Erythroblast (primary cell): Measurements from ENCODE around the gene UNC79.

Experiments
- DNase-seq, 2 experiments: peaks; one replicate each; lab custom pipeline; 2025; lab: John Stamatoyannopoulos, UW
- GATA1 ChIP-seq: IDR thresholded peaks from 2 replicates; pipeline ENCODE4 v1.6.1; 2011; ENCODE audit warnings: low read depth, mild to moderate bottlenecking, control low read depth, low read length, moderate library complexity
- POLR2A ChIP-seq: IDR thresholded peaks from 2 replicates; pipeline ENCODE4 v1.6.1; 2011; ENCODE audit warnings: mild to moderate bottlenecking, low read length

Gene UNC79

DNA sequence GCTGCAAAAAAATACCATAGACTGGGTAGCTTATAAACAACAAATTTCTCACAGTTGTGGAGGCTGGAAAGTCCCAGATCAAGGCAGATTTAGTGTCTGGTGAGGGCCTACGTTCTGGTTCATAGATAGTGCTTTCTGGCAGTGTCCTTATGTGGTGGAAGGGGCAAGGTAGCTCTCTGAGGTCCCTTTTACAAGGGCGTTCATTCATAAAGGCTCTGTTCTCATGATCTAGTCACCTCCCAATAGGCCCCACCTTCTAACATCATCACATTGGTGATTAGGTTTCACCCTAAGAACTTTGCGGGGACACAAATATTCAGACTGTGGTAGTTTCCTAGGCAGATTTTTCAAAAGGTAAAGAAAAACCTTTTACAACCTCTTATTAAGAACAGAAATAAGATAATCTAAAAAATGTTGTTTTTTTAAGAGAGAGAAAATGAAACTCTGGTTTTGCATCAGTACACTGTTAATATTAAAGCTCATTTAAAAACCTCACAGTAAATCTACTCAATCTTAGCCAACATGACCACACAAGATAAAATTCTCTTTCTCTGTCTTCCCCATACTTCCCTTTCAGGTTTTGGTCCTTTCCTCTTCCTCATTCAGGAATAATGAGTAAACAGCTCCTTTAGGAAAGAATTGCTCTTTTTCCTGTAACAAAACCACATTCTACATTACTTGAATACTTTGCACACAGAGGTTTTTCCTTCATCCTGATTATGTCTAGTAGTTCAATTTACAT lies 117.5 kb downstream of the UNC79 start:
- DNase-seq = no peak
- no peak for TF ChIP-seq POLR2A

DNA sequence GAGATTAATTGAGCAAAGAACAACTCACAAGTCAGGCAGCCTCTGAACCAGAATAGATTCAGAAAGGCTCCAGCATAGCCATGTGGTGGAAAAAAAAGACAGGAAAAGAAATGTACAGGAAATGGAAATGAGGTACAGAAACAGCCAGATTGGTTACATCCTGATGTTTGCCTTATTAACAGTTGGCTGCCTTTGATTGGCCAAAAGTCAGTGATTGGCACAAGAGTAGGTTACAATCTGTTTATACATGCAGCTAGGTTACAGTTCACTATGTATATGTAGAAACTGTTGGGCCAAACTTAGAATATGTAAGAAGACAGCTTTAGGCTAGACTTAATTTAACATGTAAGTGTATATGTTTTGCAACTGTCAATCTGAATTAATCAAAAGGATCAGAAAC lies 118.9 kb downstream of the UNC79 start:
- DNase-seq = no peak
- no peak for TF ChIP-seq GATA1
- TF ChIP-seq POLR2A = no peak

DNA sequence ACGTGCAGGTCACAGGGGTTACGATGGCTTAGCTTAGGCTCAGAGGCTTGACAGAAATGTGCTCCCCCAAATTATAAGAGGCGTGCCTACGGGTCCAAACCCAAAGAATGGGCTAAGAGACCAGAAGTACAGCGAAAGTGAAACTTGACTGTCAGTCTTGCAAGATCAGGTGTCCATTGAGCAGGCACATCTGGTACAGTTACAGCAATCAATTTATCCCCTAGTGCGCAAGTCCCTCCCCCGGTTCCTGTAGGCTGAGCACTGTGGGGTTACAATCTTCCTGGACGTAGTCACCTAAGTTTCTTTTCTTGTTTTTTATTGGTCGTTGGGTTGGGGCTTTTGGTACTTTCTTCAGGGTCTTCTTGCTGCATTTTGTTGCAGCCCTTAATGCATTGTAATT lies 134.2 kb downstream of the UNC79 start:
- no peak for DNase-seq
- TF ChIP-seq POLR2A (no peak), GATA1 (no peak)

DNA sequence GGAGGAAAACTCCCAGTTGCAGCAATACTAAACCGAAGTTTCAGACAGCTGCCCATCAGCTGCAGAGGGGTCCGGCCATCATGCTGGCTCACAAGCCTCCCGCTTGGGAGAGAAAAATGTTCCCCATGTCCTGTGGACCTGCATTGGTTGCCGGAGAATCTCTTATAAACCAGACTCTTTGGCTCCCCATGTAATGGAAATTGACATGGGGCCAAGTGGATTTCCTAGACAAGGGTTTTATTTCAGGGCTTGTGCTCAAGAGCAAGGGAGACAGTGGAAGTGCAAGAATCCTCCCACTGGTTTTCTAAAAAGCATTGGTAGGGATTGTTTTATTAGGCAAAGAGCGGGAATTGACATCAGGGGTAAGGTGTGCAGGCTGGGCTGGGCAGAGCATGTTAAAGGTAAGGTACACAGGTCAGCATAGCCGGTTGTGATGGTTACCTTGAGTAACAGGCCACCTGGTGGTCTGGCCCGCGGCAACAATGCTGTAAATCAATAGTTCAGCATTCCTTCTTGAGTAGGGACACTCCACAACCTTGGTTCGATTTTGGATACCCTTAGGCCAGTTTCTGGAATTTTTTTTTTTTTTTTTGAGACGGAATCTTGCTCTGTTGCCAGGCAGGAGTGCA lies 135.4 kb downstream of the UNC79 start:
- TF ChIP-seq GATA1 (no peak), POLR2A (no peak)
- no peak for DNase-seq

DNA sequence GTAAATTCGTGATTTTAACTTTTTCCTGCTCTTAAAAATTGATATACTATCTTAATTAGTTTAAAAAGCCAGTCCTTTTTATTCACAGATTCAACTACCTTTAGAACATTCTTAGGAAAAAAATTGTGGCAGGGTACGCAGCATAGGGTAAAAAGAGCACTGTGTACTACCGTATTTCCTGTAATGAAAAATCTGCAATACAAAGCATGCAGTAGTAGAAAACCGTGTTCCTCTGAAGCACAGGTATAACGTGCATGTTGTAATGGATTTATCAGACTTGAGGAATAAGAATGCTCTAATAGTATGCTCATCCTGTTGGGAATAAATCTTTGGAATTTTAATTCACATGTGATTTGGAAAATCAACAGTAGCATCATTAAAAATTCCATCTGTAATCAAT lies 140.5 kb downstream of the UNC79 start:
- no peak for DNase-seq
- no peak for TF ChIP-seq GATA1
- TF ChIP-seq POLR2A = no peak

DNA sequence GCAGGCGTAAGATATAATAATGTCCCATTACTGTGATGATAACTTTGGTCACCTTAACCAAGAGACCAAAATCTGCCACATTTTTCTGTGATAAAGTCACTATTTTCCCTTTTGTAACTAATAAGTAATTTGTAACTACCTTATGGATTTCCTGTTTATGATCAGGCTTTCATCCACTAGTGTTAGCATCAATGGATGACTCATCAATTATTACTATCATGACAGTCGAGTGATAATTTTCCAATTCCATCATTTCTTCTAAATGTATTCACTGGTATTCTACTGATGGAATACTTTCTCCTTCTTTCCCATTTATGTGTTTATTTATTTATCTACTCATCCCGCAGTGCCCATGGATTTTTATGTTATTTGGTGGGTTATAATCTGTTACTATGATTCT lies 148.4 kb downstream of the UNC79 start:
- TF ChIP-seq GATA1 (no peak), POLR2A (no peak)
- no peak for DNase-seq

DNA sequence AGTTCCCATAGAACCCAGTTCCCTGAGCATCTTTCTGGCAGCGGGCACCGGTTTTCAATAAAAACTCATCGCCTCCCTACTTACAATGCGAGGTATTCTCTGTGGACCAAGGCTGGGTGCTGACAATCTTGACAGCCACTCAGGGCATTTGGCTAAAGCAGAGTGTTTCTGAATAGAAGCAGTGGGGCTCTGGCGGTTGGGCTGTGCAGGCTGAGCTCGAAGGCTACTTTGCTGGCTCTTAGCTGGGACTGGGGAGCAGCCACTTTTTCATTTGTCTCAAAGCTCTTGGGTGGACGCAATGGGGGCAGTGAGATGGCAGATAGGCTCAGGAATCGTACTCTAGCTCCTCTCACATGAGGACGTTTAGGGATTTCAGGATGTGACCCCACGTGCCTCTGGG lies 151.8 kb downstream of the UNC79 start:
- TF ChIP-seq GATA1 (no peak), POLR2A (no peak)
- no peak for DNase-seq

DNA sequence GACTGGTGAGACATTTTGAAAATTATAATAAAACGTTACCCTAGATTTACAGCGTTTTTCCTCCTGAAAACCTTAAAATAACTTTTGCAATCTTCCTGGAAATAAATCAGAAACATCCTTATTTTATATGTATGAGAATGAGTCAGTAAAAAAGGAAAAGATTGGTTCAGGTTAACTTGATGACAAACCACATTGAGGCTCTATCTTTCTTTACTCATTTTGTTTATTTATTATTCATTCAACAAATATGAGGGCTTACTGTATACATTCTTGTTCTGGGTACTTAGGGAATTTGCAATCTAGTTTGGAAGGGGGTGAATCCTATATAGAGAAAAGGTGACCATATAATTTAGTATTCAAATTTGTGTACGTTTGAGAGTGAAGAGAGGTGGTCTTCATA lies 156.6 kb downstream of the UNC79 start:
- DNase-seq = no peak

DNA sequence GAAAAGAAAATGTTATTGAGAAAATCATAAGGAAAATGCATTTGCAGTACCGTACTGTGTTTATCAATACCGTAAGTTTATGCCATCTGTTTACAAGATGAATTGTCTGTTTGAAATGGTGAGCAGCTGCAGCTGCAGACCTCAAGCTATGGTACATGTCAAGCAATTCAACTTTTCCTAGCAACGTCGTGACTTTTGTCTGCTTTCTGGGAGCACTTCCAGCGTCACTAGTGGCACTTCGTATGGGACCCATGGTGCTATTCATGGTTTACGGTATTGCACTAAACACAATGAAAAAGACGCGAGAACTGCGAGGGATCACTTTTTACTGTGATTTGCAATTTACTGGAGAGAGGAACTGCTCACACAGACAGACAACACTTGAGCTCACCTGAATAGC lies 160.8 kb downstream of the UNC79 start:
- DNase-seq = no peak
- TF ChIP-seq GATA1 (no peak), POLR2A (no peak)

More for the DNA sequence above, 156.6 kb downstream of the UNC79 start:
- TF ChIP-seq GATA1 (no peak), POLR2A (no peak)

DNA sequence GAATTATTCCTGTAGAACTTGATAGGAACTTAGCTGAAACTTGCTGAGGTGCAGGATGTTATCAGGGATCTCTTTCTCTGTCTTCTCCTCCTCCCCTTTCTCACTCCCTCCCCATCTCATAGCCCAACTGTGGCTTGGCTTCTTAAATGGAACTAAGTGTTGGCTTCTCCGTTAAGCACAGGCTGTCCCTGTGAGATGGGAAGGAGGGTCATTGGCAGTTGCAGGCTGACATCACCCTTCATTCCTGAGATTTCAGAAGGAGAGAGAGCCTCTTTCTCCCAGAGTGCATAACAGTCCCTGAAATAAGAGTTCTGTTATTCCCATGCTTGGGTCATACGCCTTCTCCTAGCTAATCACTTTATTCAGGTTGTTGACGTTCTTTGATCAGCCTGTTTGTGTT lies 162.0 kb downstream of the UNC79 start:
- no peak for DNase-seq
- no peak for TF ChIP-seq POLR2A
- no peak for TF ChIP-seq GATA1

DNA sequence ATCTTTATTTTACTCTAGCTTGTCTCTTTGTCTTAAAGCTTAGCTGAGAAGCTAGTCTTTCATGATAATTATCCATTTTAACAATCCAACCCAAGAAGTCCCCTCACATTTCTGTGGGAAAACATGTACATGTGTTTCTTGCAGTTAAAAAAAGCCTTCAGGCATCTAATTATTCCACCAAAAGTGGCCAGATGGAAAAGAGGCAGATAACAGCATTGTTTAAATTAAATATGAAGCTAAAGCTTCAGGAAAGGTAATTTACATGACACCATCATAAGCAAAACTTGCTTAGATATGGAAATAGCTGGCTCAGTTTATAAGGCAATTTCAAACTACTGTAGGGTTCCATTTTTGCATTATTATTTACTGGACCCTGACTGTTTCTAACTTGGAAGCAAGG lies 175.4 kb downstream of the UNC79 start:
- TF ChIP-seq POLR2A (no peak), GATA1 (no peak)
- no peak for DNase-seq

DNA sequence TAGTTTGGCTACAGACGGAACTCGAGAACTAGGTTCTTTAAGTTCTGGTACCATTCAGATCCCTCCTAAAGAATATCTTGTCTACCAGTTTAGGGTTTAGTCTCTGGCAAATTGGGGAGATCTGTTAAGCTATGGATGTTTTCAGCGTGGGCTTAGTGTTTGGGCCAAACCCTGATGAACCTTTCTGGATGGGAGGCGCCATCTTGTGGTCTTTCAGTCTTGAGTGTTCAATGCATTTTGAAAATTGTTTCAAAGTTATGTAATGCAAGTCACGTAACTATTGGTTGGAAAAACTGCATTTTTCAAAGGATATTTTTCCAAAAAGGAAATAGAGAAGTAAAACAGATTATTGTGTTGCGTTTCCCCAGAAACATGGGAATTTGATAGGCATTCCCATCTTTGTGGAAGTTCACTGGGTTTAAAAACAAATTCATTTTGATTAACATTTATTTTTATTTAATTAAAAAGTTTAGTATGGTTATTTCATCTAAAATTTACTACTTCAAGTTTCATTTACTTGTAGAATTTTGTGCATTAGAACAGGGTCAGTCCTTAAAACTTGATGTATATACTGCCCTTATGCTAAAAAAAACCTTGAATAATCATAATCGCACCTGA lies 188.5 kb downstream of the UNC79 start:
- DNase-seq = peak; percentile 47 to 68
- TF ChIP-seq GATA1 = no peak
- no peak for TF ChIP-seq POLR2A

DNA sequence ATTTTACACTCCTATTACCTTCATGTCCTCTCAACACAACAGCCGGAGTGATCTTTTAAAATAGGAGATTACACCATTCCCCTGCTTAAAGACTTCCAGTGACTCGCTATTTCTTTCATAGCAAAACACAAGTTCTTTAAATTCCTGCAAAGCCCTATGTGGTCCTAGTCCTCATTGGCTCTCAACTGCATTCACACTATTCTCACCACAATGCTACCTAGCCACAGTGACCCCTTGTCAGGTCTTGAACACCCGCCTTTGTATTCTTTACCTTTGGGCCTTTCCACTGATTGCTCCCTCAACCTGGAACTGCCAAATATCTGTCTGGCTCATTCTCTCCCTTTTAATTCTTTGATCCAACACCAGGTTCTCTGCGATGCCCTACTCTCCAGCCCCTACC lies 197.3 kb downstream of the UNC79 start:
- no peak for DNase-seq
- TF ChIP-seq GATA1 (no peak), POLR2A (no peak)

DNA sequence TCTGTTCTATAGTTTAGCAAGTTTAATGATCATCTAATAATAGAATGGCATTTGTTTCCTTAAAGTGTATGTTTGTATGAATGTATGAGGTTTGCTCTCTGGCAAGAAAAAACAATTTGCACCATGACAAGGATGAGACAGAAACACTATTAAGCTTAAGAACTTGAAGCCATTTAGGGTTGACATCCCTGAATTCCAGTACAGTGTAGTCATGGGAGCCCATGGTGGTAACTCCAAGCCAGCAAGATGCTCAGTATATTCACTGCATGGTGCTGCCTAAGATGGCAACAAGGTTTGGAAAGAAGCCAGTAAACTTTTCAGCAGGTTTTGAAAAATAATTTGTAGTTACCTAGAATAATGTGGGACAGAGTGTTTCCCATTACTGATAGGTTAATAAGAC lies 198.9 kb downstream of the UNC79 start:
- no peak for DNase-seq
- no peak for TF ChIP-seq GATA1
- TF ChIP-seq POLR2A = no peak
